Gastroesophageal sphincter (tissue), 3 donors: ENCODE measurements around the gene P4HB.

Experiments
- CTCF ChIP-seq, 4 experiments: fragments of 200-600 bp in 2 of 4; fragments of 450-650 bp in 2 of 4; sonication (generic) in 1 of 4; IDR thresholded peaks; one replicate each; pipeline ENCODE4 v1.5.1; 2017 to 2019; ENCODE audit warnings: antibody characterized with exemption in 4 of 4, mild to moderate bottlenecking in 2 of 4, moderate library complexity in 2 of 4
- POLR2A ChIP-seq, 2 donors: fragments of 450-650 bp; IDR thresholded peaks; one replicate each; pipeline ENCODE4 v1.6.1; 2017; ENCODE audit warnings: antibody characterized with exemption in 2 of 2, mild to moderate bottlenecking in 2 of 2, moderate library complexity in 1 of 2

- TF ChIP-seq CTCF (IDR thresholded peaks at IDR 0.05) (no peak), POLR2A (IDR thresholded peaks at IDR 0.05) (no peak)
Observed at GRCh38 chr17:81833921-81834830, 26.2 kb downstream of the P4HB start.
